OCI-LY3 (cell line): Measurements from ENCODE around the gene KLHL20.

Experiments
- CTCF ChIP-seq: fragments of 200-600, 300-600 bp; sonication (generic); IDR thresholded peaks from 2 replicates; pipeline ENCODE4 v1.5.1; 2014; ENCODE audit warnings: antibody characterized with exemption, low read length, low read depth
- EZH2phosphoT487 ChIP-seq: fragments of 200-600 bp; shearing (Covaris generic); IDR thresholded peaks from 2 replicates; pipeline ENCODE4 v1.6.1; 2018; ENCODE audit warnings: antibody characterized with exemption, mixed run types, low read depth

- TF ChIP-seq CTCF, result no peak
- no peak for TF ChIP-seq EZH2phosphoT487
These were observed 54.0 kb downstream of the KLHL20 start for GRCh38 chr1:173768827-173769226.
